GM23338 (cell line): Measurements from ENCODE around the gene TMCO4. TPM values are rescaled to one million over a fixed set of nuclear protein-coding genes. Genes with fewer than 3 reads are reported as not detected.

Experiments used
- ATAC-seq: fragments of 200-7000 bp; cut with Tn5 transposase; 3 replicates; pipeline ENCODE4 v1.9.1; 2020
- DNase-seq: peaks from one replicate; pipeline ENCODE4 v3.0.0-alpha.2; 2015; ENCODE audit warnings: low spot score
- H2AFZ ChIP-seq: fragments of 200-600 bp; sonication (generic); 2 replicates; pipeline ENCODE4 v1.8.0; 2016; ENCODE audit warnings: antibody characterized with exemption, mild to moderate bottlenecking, moderate library complexity
- H3F3A ChIP-seq: fragments of 200-600 bp; sonication (generic); replicated peaks from 2 replicates; pipeline ENCODE4 v1.8.0; 2017; ENCODE audit warnings: antibody characterized with exemption, mixed run types, low read depth
- H3K27ac ChIP-seq: fragments of 200-600 bp; sonication (generic); 2 replicates; pipeline ENCODE4 v1.6.1; 2016; ENCODE audit warnings: low read depth
- H3K27me3 ChIP-seq: fragments of 200-600 bp; sonication (generic); 2 replicates; pipeline ENCODE4 v1.8.0; 2016; ENCODE audit warnings: mild to moderate bottlenecking, mixed run types, moderate library complexity; ENCODE audit not compliant: insufficient read depth
- H3K36me3 ChIP-seq: fragments of 200-600 bp; sonication (generic); 2 replicates; pipeline ENCODE4 v1.8.0; 2016; ENCODE audit warnings: mild to moderate bottlenecking; ENCODE audit not compliant: insufficient read depth
- H3K4me1 ChIP-seq: fragments of 200-600 bp; sonication (generic); 2 replicates; pipeline ENCODE4 v1.8.0; 2016; ENCODE audit warnings: mild to moderate bottlenecking, moderate library complexity; ENCODE audit not compliant: insufficient read depth
- H3K4me2 ChIP-seq: fragments of 200-600 bp; sonication (generic); 2 replicates; pipeline ENCODE4 v1.7.1; 2017; ENCODE audit warnings: mixed run types
- H3K4me3 ChIP-seq: fragments of 200-600 bp; sonication (generic); 2 replicates; pipeline ENCODE4 v1.6.1; 2016; ENCODE audit warnings: mixed run types
- H3K79me2 ChIP-seq: fragments of 200-600 bp; sonication (generic); replicated peaks from 2 replicates; pipeline ENCODE4 v1.8.0; 2017; ENCODE audit warnings: mild to moderate bottlenecking; ENCODE audit not compliant: insufficient read depth
- H3K9me2 ChIP-seq: fragments of 200-600 bp; sonication (generic); 2 replicates; pipeline ENCODE4 v1.8.0; 2017; ENCODE audit not compliant: insufficient read depth
- H4K20me1 ChIP-seq: fragments of 200-600 bp; sonication (generic); replicated peaks from 2 replicates; pipeline ENCODE4 v1.8.0; 2017; ENCODE audit warnings: mild to moderate bottlenecking; ENCODE audit not compliant: insufficient read depth
- H3K27ac Mint-ChIP-seq: 2 replicates; pipeline ENCODE4 v1.8.0; 2020; ENCODE audit warnings: inconsistent platforms, mild to moderate bottlenecking, moderate library complexity, mixed read lengths
- H3K27me3 Mint-ChIP-seq: 3 replicates; pipeline ENCODE4 v1.8.0; 2022; ENCODE audit warnings: low read depth, mild to moderate bottlenecking, moderate library complexity, mixed read lengths, inconsistent platforms; ENCODE audit not compliant: insufficient read depth, poor library complexity
- H3K36me3 Mint-ChIP-seq: 3 replicates; pipeline ENCODE4 v1.8.0; 2021; ENCODE audit warnings: low read depth, mild to moderate bottlenecking, inconsistent platforms, moderate library complexity, mixed read lengths
- H3K4me1 Mint-ChIP-seq: 3 replicates; pipeline ENCODE4 v1.8.0; 2020; ENCODE audit warnings: mild to moderate bottlenecking, inconsistent platforms, mixed read lengths
- H3K4me3 Mint-ChIP-seq: 3 replicates; pipeline ENCODE4 v1.8.0; 2021; ENCODE audit warnings: moderate library complexity, mild to moderate bottlenecking, inconsistent platforms, mixed read lengths
- H3K9me3 Mint-ChIP-seq: 3 replicates; pipeline ENCODE4 v1.8.0; 2020; ENCODE audit warnings: moderate library complexity, mild to moderate bottlenecking, inconsistent platforms, mixed read lengths
- CREB1 ChIP-seq: fragments of 250-450 bp; sonication (Bioruptor Pico); IDR thresholded peaks from 2 replicates; pipeline ENCODE4 v1.5.0; 2020; ENCODE audit warnings: low read depth, mild to moderate bottlenecking, moderate library complexity
- EZH2 ChIP-seq: fragments of 200-600 bp; sonication (generic); IDR thresholded peaks from one replicate; pipeline ENCODE4 v1.8.0; 2017; ENCODE audit warnings: antibody characterized with exemption, mild to moderate bottlenecking, low read depth; ENCODE audit not compliant: unreplicated experiment
- EZH2phosphoT487 ChIP-seq: fragments of 200-600 bp; sonication (generic); IDR thresholded peaks from one replicate; pipeline ENCODE4 v1.8.1; 2018; ENCODE audit warnings: antibody characterized with exemption; ENCODE audit not compliant: unreplicated experiment
- JUNB ChIP-seq: IDR thresholded peaks from one replicate; pipeline ENCODE4 v1.6.1; 2016; ENCODE audit warnings: antibody characterized with exemption; ENCODE audit not compliant: unreplicated experiment
- NANOG ChIP-seq: IDR thresholded peaks from 2 replicates; pipeline ENCODE4 v1.6.1; 2016; ENCODE audit warnings: antibody characterized with exemption, borderline replicate concordance
- POLR2AphosphoS5 ChIP-seq: IDR thresholded peaks from 2 replicates; pipeline ENCODE4 v1.6.1; 2016; ENCODE audit warnings: antibody characterized with exemption, low read depth
- STAT1 ChIP-seq: IDR thresholded peaks from one replicate; pipeline ENCODE4 v1.6.1; 2016; ENCODE audit warnings: antibody characterized with exemption; ENCODE audit not compliant: unreplicated experiment
- ZNF114 ChIP-seq: fragments of 250-450 bp; sonication (Bioruptor Pico); IDR thresholded peaks from 2 replicates; pipeline ENCODE4 v1.5.0; 2020; ENCODE audit warnings: mild to moderate bottlenecking, moderate library complexity
- ZNF331 ChIP-seq: fragments of 250-450 bp; sonication (Bioruptor Pico); IDR thresholded peaks from 2 replicates; pipeline ENCODE4 v1.5.0; 2020; ENCODE audit warnings: low read depth, mild to moderate bottlenecking, moderate library complexity
- polyA plus RNA-seq: library from polyadenylated mRNA; unstranded; fragments of >200 nt; fragmentation: Nextera tagmentation; extraction: Ambion mirVana; gene quantifications from 2 replicates; pipeline ENCODE4 v1.2.1, GENCODE V29; 2016
- total RNA-seq: library from RNA; depleted of rRNA; stranded (reverse); fragments of >200 nt; shearing (Covaris generic); gene quantifications from 2 replicates; pipeline ENCODE4 v1.2.3, GENCODE V29; 2014
- TF ChIP-seq, protein P1 (sequence below), 2 experiments: fragments of 200-600 bp in 1 of 2; sonication (generic) in 1 of 2; conservative IDR thresholded peaks; 2 replicates each; pipeline versions ENCODE4 v1.5.1 to v1.6.1; 2016 to 2017; ENCODE audit warnings: antibody characterized with exemption in 2 of 2, low read depth in 2 of 2, mild to moderate bottlenecking in 2 of 2, moderate library complexity in 1 of 2
- TF ChIP-seq, protein P2 (sequence below): fragments of 250-450 bp; sonication (Bioruptor Pico); IDR thresholded peaks from 2 replicates; pipeline ENCODE4 v1.5.0; 2020; ENCODE audit warnings: mild to moderate bottlenecking, moderate library complexity
- TF ChIP-seq, protein P3 (sequence below): IDR thresholded peaks from one replicate; pipeline ENCODE4 v1.6.1; 2018; ENCODE audit warnings: antibody characterized with exemption; ENCODE audit not compliant: unreplicated experiment
- TF ChIP-seq, protein P4 (sequence below): IDR thresholded peaks from 2 replicates; pipeline ENCODE4 v1.6.1; 2016; ENCODE audit warnings: antibody characterized with exemption

TMCO4 gene
- total and polyA plus RNA-seq, 2 experiments from 2014 or later: 2.6 to 6.9 TPM

DNA sequence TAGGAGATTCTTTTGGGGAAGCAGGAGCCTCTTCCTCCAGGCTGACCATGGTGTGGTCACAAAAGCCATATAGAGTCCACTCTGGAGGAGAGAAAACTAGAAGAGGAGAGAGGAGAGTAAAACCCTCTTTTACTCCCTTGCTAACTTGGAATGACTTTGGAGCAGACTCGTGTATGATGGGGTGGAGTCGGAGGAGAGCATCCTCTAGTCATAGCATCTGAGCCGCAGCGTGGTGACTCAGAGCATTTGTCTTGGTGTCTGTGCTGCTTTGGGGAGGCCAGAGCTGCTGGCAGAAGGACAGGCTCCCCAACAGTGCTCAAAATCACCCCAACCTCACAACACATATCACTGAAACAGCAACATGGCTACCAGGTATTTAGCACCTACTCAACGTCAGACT is 123.9 kb downstream of the TMCO4 start:
- Mint-ChIP-seq H3K27ac (no peak overlapping the region), H3K4me1 (peaks cover 8% of the 10 kb centered on the region), H3K27me3 (peaks cover 5% of the 10 kb centered on the region), H3K4me3 (no peak overlapping the region; the same call in 2 of the 3 replicates), H3K9me3 (no peaks in the 10 kb centered on the region; the same call in 2 of the 3 replicates), H3K36me3 (no peaks in the 10 kb centered on the region)
- Histone ChIP-seq H3K36me3 (no peaks in the 10 kb centered on the region), H4K20me1 (0 out of 2 replicates have a peak, but pooled peaks cover 3% of the 10 kb centered on the region), H3K4me2 (no peak overlapping the region), H3K9me2 (no peaks in the 10 kb centered on the region), H3K27me3 (no peaks in the 10 kb centered on the region), H3K27ac (no peak overlapping the region), H3K4me3 (no peak overlapping the region), H3K4me1 (no peaks in the 10 kb centered on the region), H2AFZ (no peak overlapping the region), H3K79me2 (no peaks in the 10 kb centered on the region), H3F3A (no peaks in the 10 kb centered on the region)
- ATAC-seq (no peak), DNase-seq (no peak)
- no peak for TF ChIP-seq POLR2AphosphoS5
- TF ChIP-seq JUNB: no peak
- no peak for TF ChIP-seq CREB1 (CRISPR knock-in tag)
- no peak for TF ChIP-seq STAT1
- no peak for TF ChIP-seq ZNF114 (CRISPR knock-in tag)
- no peak for TF ChIP-seq NANOG
- TF ChIP-seq, protein P1, sequence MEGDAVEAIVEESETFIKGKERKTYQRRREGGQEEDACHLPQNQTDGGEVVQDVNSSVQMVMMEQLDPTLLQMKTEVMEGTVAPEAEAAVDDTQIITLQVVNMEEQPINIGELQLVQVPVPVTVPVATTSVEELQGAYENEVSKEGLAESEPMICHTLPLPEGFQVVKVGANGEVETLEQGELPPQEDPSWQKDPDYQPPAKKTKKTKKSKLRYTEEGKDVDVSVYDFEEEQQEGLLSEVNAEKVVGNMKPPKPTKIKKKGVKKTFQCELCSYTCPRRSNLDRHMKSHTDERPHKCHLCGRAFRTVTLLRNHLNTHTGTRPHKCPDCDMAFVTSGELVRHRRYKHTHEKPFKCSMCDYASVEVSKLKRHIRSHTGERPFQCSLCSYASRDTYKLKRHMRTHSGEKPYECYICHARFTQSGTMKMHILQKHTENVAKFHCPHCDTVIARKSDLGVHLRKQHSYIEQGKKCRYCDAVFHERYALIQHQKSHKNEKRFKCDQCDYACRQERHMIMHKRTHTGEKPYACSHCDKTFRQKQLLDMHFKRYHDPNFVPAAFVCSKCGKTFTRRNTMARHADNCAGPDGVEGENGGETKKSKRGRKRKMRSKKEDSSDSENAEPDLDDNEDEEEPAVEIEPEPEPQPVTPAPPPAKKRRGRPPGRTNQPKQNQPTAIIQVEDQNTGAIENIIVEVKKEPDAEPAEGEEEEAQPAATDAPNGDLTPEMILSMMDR (conservative IDR thresholded peaks at IDR 0.05; ENCODE audit: low read depth in 2 of 2): no peak
- TF ChIP-seq EZH2phosphoT487: no peak
- TF ChIP-seq, protein P2, sequence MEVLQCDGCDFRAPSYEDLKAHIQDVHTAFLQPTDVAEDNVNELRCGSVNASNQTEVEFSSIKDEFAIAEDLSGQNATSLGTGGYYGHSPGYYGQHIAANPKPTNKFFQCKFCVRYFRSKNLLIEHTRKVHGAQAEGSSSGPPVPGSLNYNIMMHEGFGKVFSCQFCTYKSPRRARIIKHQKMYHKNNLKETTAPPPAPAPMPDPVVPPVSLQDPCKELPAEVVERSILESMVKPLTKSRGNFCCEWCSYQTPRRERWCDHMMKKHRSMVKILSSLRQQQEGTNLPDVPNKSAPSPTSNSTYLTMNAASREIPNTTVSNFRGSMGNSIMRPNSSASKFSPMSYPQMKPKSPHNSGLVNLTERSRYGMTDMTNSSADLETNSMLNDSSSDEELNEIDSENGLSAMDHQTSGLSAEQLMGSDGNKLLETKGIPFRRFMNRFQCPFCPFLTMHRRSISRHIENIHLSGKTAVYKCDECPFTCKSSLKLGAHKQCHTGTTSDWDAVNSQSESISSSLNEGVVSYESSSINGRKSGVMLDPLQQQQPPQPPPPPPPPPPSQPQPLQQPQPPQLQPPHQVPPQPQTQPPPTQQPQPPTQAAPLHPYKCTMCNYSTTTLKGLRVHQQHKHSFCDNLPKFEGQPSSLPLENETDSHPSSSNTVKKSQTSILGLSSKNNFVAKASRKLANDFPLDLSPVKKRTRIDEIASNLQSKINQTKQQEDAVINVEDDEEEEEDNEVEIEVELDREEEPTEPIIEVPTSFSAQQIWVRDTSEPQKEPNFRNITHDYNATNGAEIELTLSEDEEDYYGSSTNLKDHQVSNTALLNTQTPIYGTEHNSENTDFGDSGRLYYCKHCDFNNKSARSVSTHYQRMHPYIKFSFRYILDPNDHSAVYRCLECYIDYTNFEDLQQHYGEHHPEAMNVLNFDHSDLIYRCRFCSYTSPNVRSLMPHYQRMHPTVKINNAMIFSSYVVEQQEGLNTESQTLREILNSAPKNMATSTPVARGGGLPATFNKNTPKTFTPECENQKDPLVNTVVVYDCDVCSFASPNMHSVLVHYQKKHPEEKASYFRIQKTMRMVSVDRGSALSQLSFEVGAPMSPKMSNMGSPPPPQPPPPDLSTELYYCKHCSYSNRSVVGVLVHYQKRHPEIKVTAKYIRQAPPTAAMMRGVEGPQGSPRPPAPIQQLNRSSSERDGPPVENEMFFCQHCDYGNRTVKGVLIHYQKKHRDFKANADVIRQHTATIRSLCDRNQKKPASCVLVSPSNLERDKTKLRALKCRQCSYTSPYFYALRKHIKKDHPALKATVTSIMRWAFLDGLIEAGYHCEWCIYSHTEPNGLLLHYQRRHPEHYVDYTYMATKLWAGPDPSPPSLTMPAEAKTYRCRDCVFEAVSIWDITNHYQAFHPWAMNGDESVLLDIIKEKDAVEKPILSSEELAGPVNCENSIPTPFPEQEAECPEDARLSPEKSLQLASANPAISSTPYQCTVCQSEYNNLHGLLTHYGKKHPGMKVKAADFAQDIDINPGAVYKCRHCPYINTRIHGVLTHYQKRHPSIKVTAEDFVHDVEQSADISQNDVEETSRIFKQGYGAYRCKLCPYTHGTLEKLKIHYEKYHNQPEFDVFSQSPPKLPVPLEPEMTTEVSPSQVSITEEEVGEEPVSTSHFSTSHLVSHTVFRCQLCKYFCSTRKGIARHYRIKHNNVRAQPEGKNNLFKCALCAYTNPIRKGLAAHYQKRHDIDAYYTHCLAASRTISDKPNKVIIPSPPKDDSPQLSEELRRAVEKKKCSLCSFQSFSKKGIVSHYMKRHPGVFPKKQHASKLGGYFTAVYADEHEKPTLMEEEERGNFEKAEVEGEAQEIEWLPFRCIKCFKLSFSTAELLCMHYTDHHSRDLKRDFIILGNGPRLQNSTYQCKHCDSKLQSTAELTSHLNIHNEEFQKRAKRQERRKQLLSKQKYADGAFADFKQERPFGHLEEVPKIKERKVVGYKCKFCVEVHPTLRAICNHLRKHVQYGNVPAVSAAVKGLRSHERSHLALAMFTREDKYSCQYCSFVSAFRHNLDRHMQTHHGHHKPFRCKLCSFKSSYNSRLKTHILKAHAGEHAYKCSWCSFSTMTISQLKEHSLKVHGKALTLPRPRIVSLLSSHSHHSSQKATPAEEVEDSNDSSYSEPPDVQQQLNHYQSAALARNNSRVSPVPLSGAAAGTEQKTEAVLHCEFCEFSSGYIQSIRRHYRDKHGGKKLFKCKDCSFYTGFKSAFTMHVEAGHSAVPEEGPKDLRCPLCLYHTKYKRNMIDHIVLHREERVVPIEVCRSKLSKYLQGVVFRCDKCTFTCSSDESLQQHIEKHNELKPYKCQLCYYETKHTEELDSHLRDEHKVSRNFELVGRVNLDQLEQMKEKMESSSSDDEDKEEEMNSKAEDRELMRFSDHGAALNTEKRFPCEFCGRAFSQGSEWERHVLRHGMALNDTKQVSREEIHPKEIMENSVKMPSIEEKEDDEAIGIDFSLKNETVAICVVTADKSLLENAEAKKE (CRISPR knock-in tag): no peak
- TF ChIP-seq, protein P3, sequence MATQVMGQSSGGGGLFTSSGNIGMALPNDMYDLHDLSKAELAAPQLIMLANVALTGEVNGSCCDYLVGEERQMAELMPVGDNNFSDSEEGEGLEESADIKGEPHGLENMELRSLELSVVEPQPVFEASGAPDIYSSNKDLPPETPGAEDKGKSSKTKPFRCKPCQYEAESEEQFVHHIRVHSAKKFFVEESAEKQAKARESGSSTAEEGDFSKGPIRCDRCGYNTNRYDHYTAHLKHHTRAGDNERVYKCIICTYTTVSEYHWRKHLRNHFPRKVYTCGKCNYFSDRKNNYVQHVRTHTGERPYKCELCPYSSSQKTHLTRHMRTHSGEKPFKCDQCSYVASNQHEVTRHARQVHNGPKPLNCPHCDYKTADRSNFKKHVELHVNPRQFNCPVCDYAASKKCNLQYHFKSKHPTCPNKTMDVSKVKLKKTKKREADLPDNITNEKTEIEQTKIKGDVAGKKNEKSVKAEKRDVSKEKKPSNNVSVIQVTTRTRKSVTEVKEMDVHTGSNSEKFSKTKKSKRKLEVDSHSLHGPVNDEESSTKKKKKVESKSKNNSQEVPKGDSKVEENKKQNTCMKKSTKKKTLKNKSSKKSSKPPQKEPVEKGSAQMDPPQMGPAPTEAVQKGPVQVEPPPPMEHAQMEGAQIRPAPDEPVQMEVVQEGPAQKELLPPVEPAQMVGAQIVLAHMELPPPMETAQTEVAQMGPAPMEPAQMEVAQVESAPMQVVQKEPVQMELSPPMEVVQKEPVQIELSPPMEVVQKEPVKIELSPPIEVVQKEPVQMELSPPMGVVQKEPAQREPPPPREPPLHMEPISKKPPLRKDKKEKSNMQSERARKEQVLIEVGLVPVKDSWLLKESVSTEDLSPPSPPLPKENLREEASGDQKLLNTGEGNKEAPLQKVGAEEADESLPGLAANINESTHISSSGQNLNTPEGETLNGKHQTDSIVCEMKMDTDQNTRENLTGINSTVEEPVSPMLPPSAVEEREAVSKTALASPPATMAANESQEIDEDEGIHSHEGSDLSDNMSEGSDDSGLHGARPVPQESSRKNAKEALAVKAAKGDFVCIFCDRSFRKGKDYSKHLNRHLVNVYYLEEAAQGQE: no peak
- no peak for TF ChIP-seq ZNF331 (CRISPR knock-in tag)
- no peak for TF ChIP-seq EZH2
- TF ChIP-seq, protein P4, sequence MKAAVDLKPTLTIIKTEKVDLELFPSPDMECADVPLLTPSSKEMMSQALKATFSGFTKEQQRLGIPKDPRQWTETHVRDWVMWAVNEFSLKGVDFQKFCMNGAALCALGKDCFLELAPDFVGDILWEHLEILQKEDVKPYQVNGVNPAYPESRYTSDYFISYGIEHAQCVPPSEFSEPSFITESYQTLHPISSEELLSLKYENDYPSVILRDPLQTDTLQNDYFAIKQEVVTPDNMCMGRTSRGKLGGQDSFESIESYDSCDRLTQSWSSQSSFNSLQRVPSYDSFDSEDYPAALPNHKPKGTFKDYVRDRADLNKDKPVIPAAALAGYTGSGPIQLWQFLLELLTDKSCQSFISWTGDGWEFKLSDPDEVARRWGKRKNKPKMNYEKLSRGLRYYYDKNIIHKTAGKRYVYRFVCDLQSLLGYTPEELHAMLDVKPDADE: no peak
